Psoas muscle (tissue), 8 donors: Measurements from ENCODE around the gene VARS1. TPM values are rescaled to one million over a fixed set of nuclear protein-coding genes. Genes with fewer than 3 reads are reported as not detected.
A peak's percentile ranks its signal among the peaks of the same experiment; 100 is the strongest.

Source experiments
- ATAC-seq, 4 donors: fragments of 200-7000 bp; cut with Tn5 transposase; one replicate each; pipeline ENCODE4 v1.9.1; 2020; ENCODE audit warnings: moderate library complexity in 3 of 4, mild to moderate bottlenecking in 2 of 4
- DNase-seq, 2 donors: peaks; one replicate each; pipeline ENCODE4 v3.0.0-alpha.2; 2020
- H3K27ac ChIP-seq: fragments of 200-600 bp; one replicate; pipeline ENCODE4 v1.8.0; 2022
- H3K27me3 ChIP-seq, 3 donors: fragments of 200-600 bp in 1 of 3; one replicate each; pipeline versions ENCODE4 v1.6.1 to v1.8.0; 2013 to 2022; ENCODE audit warnings: low read length in 2 of 3, mild to moderate bottlenecking in 2 of 3, moderate library complexity in 1 of 3; ENCODE audit not compliant: insufficient read depth in 3 of 3
- H3K36me3 ChIP-seq, 2 donors: fragments of 200-600 bp in 1 of 2; one replicate each; pipeline versions ENCODE4 v1.6.1 to v1.8.0; 2013 to 2022; ENCODE audit warnings: low read depth in 1 of 2, mild to moderate bottlenecking in 1 of 2, moderate library complexity in 1 of 2; ENCODE audit not compliant: insufficient read depth in 1 of 2
- H3K4me1 ChIP-seq: fragments of 200-600 bp; one replicate; pipeline ENCODE4 v1.8.0; 2022
- H3K4me3 ChIP-seq: fragments of 200-600 bp; one replicate; pipeline ENCODE4 v1.8.0; 2022; ENCODE audit warnings: mild to moderate bottlenecking
- H3K9me3 ChIP-seq: fragments of 200-600 bp; one replicate; pipeline ENCODE4 v1.8.0; 2022
- whole genome bisulfite sequencing, 3 donors: extraction: QIAGEN DNeasy Blood & Tissue Kit; methylation state at CpG; one replicate each; pipeline versions ENCODE4 v1.1.6 to v1.1.7; 2013; 5-methylcytosine and 5-hydroxymethylcytosine counted together
- intact Hi-C, 2 donors: fragments of 100-400 bp; cut with DNase I; formaldehyde crosslinking; loops; one replicate each; pipeline versions ENCODE4 v1.11.0 to v1.14.2; 2022
- polyA plus RNA-seq, 3 donors: library from polyadenylated mRNA; stranded (reverse); fragments of 200-250 nt; gene quantifications; one replicate each; pipeline ENCODE4 v1.2.3, GENCODE V29; 2013
- total RNA-seq, 4 donors: library from RNA; stranded (reverse); fragmentation: NEBNext Ultra II Directional in 2 of 4; extraction: Animal tissue kit (Norgen Biotek cat#: 25700) in 2 of 4; gene quantifications; one replicate each; pipeline versions ENCODE4 v1.2.1 to v1.2.4, GENCODE V29; 2021 to 2023
- TF ChIP-seq, protein P1 (sequence below): fragments of 200-600 bp; IDR thresholded peaks from one replicate; pipeline ENCODE4 v1.8.0; 2022; ENCODE audit warnings: antibody characterized with exemption
- donor health status: healthy with polysubstance abuse.
- donor health status: DM: no; HTN: no; CAD: no; lungs with moderate emphysema.
- donor health status: Bipolar disorder and iron deficiency.
- donor health status: healthy.
- donor health status: DM: yes; HTN: yes; CAD: no.
- donor health status: DM: no; HTN: no; CAD: no.
- donor health status: DM: no; HTN: no; CAD: no.
- donor health status: DM: yes; HTN: yes; CAD: no.

VARS1 gene
- total and polyA plus RNA-seq, 7 donors, result 43.9 to 108 (median 65.2) TPM

- Histone ChIP-seq H3K36me3 (peaks cover 0 to 39% of the 10 kb centered on the region in 2 donors), H3K4me1 (no peaks in the 10 kb centered on the region), H3K4me3 (no peak overlapping the region), H3K9me3 (no peaks in the 10 kb centered on the region), H3K27ac (no peak overlapping the region), H3K27me3 (no peaks in the 10 kb centered on the region)
- intact Hi-C loops, result no loop called here
- peak in 1 of 4 donors; percentile 24 for ATAC-seq
- TF ChIP-seq, protein P1, sequence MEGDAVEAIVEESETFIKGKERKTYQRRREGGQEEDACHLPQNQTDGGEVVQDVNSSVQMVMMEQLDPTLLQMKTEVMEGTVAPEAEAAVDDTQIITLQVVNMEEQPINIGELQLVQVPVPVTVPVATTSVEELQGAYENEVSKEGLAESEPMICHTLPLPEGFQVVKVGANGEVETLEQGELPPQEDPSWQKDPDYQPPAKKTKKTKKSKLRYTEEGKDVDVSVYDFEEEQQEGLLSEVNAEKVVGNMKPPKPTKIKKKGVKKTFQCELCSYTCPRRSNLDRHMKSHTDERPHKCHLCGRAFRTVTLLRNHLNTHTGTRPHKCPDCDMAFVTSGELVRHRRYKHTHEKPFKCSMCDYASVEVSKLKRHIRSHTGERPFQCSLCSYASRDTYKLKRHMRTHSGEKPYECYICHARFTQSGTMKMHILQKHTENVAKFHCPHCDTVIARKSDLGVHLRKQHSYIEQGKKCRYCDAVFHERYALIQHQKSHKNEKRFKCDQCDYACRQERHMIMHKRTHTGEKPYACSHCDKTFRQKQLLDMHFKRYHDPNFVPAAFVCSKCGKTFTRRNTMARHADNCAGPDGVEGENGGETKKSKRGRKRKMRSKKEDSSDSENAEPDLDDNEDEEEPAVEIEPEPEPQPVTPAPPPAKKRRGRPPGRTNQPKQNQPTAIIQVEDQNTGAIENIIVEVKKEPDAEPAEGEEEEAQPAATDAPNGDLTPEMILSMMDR, result no peak
- DNase-seq, result no peak
- WGBS, 3 donors, result 8 to 20% (median 16%) methylated on average over 1 of the region's 1 CpG
Observed at GRCh38 chr6:31763619-31763940, 32.0 kb downstream of the VARS1 start.

DNA sequence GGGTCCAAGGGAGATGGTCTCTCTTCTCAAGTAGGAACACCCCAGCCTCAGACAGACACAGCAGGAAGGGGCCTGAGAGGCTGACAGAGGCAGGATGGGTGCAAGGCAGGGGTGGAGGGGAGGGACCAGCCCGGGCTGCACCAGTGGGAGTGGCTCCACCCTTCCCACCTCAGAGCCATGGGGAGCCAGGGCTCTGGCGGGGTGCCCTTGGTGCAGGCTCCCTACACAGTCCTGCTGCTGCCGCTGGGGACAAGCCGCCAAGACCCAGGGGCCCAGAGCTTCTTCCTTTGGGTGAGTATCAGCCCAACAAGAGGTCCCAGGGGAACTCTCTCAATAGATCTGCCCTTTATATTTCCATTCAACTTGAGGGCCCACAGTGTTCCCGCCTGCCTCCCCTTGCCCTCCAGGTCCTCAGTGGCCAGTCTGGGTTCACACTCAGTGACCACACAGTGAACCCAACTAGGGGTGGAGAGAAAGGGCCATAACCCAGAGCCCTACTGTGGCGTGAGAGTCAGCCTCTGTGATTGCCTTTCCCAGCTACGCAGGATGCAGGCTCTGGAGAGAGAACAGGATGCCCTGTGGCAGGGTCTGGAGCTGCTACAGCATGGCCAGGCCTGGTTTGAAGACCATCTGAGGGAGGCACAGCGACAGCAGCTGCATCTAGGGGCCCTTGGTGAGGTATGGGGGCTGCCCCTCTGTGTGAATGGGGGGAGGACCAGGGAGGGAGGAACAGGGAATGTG is 32.5 kb downstream of the VARS1 start:
- WGBS, 3 donors, result 63 to 68% (median 67%) methylated on average over 8 of the region's 8 CpGs
- Histone ChIP-seq H3K27me3 (no peaks in the 10 kb centered on the region), H3K36me3 (peaks cover 0 to 36% of the 10 kb centered on the region in 2 donors), H3K4me1 (no peaks in the 10 kb centered on the region), H3K4me3 (no peak overlapping the region), H3K9me3 (no peaks in the 10 kb centered on the region), H3K27ac (no peak overlapping the region)
- no peak for DNase-seq
- no peak for ATAC-seq
- TF ChIP-seq, protein P1, result no peak
- intact Hi-C loops, result no loop called here

- no peak for DNase-seq
- Histone ChIP-seq H3K27me3 (no peaks in the 10 kb centered on the region), H3K9me3 (no peaks in the 10 kb centered on the region), H3K36me3 (peaks cover 0 to 30% of the 10 kb centered on the region in 2 donors), H3K4me3 (no peak within 1 kb of the TSS), H3K4me1 (no peaks in the 10 kb centered on the region), H3K27ac (no peak within 1 kb of the TSS)
- ATAC-seq, result no peak
- intact Hi-C loops, result no loop called here
- WGBS, 3 donors, result 76 to 84% (median 79%) methylated on average over 4 of the region's 4 CpGs
- TF ChIP-seq, protein P1, result no peak
Observed at GRCh38 chr6:31762356-31762755, 33.2 kb downstream of the VARS1 start, which contains the start of gene SAPCD1. TSS of gene SAPCD1 (plus strand) at chr6:31762656. CDS start at chr6:31763055, 399 bp downstream.

- 96 to 98% (median 97%) methylated on average over 8 of the region's 8 CpGs for WGBS, 3 donors
- intact Hi-C loops, result no loop called here
- no peak for DNase-seq
- Histone ChIP-seq H3K36me3 (peaks cover 0 to 20% of the 10 kb centered on the region in 2 donors), H3K9me3 (no peaks in the 10 kb centered on the region), H3K27ac (no peak overlapping the region), H3K4me3 (no peak overlapping the region), H3K4me1 (no peaks in the 10 kb centered on the region), H3K27me3 (no peaks in the 10 kb centered on the region)
- TF ChIP-seq, protein P1, result no peak
- no peak for ATAC-seq
Observed at GRCh38 chr6:31761343-31761742, 34.2 kb downstream of the VARS1 start.

DNA sequence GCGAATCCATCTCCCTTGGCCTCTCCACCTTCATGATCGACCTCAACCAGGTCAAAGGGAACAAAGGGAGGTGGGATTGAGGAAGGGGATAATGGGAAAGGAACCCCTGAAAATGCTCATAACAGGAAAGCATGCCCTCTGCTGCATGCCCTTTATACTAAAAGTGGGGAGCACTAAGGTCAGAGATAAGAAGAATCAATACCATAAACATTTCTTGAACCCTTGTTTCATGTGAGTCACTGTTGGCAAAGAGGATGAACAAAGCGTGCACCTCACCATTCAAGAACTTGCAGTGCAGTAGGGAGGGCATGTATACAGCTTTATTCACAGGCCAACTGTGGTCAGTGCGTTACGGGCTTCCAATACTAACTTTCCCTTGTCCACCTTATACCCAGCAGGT is 34.8 kb downstream of the VARS1 start:
- WGBS, 3 donors, result 92 to 96% (median 93%) methylated on average over 5 of the region's 5 CpGs
- TF ChIP-seq, protein P1, result no peak
- DNase-seq (no peak), ATAC-seq (no peak)
- H3K27me3 ChIP-seq, result no peaks in the 10 kb centered on the region
- no peaks in the 10 kb centered on the region for H3K9me3 ChIP-seq
- H3K4me3 ChIP-seq, result no peak overlapping the region
- intact Hi-C loops, result no loop called here
- H3K4me1 ChIP-seq, result no peaks in the 10 kb centered on the region
- H3K36me3 ChIP-seq, result peaks cover 0 to 14% of the 10 kb centered on the region in 2 donors
- no peak overlapping the region for H3K27ac ChIP-seq
